ENCODE results near the gene LPIN1.
A peak's percentile ranks its signal among the peaks of the same experiment; 100 is the strongest.

LPIN1 gene, protein sequence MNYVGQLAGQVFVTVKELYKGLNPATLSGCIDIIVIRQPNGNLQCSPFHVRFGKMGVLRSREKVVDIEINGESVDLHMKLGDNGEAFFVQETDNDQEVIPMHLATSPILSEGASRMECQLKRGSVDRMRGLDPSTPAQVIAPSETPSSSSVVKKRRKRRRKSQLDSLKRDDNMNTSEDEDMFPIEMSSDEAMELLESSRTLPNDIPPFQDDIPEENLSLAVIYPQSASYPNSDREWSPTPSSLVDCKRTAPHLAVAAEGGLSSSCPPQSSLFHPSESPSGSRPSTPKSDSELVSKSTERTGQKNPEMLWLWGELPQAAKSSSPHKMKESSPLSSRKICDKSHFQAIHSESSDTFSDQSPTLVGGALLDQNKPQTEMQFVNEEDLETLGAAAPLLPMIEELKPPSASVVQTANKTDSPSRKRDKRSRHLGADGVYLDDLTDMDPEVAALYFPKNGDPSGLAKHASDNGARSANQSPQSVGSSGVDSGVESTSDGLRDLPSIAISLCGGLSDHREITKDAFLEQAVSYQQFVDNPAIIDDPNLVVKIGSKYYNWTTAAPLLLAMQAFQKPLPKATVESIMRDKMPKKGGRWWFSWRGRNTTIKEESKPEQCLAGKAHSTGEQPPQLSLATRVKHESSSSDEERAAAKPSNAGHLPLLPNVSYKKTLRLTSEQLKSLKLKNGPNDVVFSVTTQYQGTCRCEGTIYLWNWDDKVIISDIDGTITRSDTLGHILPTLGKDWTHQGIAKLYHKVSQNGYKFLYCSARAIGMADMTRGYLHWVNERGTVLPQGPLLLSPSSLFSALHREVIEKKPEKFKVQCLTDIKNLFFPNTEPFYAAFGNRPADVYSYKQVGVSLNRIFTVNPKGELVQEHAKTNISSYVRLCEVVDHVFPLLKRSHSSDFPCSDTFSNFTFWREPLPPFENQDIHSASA

DNA sequence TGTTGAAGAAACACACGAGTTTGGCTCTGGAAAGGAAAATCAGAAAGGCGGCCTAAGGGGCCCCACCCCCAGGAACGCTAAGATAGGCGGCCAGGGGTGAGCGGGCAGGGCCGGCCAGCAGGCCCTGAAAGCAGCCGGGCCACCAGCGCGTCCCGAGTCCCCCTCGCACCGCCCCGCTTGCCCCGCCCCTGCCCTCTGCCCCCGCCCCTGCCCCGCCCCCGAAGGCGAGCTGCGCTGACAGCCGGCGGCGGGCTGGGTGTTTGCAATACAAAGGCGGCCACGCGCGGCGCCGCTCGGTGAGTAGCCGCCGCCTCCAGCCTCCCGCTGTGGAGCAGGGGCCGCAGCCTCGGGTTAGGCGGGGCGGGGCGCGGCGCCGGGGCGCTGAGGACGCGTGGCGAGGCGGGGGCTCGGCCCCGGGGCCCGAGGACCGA, at the start of gene LPIN1:
Gene LPIN1, plus strand, starts transcription at position 257 of the 431 bp plus-strand sequence. CDS start 18,910 bp downstream, outside the sequence.
- DNase-seq (ENCODE audit: low read depth in 3 of 3) = peak; percentile 77 to 84 (median 78)

DNA sequence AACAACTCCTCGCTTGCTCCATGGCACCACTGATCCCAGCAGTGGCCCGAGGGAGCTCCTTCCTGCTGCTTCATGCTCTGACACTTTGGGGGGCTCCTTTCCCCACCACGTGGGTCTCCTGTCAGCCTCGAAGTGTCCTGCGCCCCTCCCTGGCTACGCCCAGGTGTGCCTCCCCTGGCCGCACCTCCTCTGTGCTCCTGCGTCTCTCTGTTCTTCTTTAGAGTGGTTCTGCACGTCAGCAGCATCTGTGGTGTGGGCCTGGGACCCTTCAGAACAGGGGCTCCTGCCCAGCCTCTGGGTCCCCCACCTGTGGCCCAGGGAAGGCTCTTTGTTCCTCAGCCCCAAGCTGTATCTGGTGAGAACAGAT, 49.7 kb upstream of the LPIN1 start:
- DNase-seq (ENCODE audit: low read depth in 3 of 3) = no peak

DNA sequence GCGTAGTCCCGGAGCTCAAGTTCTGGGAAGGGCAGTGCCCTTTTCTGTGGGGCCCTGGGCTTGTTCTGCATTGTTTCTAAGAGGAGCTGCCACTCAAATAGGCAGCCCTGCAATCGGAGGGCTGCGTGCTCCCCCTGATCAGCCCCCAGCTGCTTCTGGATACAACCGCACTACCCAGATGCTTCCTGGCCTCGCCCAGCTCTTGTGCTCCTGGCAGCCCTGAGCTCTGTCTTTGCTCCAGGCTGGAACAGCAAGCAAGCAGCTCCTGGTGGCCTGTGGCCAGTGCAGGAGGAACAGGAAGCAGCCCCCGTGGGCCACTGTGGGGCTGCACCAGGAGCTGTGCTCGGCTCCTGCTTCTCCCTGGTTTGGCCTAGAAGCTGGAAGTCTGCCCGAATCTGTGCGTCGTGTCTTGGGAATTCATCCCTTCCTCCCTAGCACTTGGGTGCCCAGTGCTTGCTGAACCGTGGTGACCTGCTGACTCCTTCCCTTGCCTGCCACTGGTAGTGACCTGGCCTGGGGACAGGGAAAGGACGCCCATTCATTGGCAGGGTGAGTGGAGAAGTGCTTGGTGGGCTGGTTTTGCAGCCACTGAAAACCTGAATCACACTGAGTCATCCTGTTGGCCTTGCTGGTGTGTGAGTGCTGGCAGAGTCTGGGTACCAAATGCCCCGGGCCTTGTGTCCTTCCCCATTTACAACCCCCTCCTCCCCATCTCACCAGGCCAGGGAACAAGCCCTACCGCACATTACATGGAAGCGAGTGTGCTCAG, 49.1 kb upstream of the LPIN1 start:
- DNase-seq (ENCODE audit: low read depth in 3 of 3) = no peak

DNA sequence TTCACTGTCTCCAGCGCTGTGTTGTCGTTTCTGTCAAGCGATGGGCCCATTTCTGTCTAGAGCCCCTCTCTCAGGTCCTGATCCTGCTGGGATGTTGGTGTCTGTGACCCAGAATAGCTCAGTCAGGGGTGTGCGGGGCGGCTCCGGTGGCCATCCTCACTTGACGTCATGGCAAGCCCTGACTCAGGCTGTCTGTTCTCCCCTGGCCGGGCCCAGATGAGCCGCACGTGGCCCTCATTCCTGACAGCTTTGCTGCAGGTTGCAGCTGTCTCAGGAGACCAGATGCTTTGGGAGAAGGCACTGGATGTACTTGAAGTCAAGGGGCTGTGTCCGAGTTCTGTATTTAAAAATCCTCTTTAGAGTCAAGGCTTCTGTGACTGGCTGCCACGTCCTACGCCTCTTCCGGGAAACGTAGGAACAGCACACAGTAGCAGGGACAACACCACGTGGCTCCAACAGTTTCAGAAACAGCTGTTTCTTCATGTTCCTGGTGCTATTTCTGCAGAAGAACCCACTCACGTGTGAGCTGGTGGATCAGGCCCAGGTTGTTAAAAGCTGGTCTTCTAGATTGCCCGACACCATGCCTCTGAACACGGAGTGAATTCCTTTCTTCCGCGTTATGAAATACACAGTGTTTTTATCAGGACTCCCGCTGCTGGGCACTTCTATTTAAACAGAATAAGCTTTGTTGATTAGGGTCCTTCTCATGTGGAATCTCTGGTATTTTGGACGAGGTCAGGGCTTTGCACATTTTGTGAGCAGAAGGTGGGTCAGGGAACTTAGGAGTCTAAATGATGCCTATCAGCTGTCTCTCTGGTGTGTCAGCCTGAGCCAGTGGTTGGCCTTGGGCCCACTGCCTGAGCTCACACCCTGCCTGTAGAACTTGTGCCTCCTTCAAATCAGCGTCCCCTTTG, 48.2 kb upstream of the LPIN1 start:
- DNase-seq (ENCODE audit: low read depth in 3 of 3) = no peak

DNA sequence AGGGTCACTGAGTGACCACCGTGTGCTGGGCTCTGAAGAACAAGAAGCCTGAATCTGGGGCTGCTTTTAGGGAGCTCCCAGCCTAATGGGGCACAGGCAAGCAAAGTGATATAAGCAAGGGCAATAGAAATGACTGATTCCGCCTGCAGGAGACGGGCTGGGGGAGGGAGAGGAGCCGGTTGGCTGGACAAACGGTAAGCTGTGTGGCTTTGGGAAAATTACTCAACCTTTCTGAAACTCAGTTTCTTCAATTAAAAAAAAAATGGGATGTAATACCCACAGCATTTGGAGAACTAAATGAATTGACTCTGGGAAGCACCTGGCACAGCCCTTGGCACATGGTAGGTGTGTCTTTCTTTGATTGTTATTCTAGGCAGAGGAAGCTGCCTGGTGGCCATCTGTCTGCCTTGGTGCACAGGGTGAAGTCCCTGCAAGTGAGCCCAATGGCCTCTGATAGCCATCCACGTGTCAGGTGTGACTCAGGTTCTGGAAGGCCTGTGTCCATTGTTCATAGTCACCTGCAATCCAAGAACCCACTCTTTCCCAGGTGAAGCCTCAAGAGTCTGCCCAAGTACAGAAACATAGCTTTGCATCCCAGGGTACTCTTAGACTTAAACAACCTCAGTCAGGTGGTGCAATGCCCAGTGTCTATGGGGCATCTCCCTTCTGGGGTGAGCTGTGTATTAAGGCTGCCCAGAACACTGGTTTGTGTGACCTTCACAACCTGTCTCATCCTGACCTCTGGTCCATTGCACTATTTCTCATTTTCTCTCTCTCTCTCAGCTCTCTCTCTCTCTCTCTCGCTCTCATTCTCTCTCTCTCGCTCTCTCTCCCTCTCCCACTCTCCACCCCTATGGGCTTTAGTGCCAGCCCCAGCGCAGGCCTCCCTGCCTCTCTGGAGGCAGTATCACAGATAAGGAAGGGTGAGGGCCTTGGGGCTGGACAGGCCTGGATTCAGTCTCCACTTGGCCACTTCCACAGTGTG, 46.5 kb upstream of the LPIN1 start:
- no peak for DNase-seq (ENCODE audit: low read depth in 3 of 3)

DNA sequence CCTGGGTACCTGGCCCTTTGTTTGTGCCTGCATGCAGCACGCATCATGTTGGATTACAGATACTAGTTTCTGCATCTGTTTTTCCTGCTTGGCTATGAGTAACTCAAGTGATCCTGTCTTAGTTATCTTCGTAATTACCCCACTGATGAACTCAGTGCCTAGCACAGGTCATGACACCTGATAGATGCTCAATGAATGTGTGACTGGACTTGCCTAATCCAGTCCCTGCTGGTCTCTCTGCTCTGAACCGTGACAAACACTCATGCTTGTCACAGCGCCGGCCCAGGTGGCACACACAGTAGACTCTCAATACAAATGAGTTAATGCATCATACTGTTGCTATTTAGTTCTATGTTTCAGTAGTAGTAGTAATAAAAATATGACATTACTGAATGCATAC, 45.2 kb upstream of the LPIN1 start:
- DNase-seq (ENCODE audit: low read depth in 3 of 3) = no peak

DNA sequence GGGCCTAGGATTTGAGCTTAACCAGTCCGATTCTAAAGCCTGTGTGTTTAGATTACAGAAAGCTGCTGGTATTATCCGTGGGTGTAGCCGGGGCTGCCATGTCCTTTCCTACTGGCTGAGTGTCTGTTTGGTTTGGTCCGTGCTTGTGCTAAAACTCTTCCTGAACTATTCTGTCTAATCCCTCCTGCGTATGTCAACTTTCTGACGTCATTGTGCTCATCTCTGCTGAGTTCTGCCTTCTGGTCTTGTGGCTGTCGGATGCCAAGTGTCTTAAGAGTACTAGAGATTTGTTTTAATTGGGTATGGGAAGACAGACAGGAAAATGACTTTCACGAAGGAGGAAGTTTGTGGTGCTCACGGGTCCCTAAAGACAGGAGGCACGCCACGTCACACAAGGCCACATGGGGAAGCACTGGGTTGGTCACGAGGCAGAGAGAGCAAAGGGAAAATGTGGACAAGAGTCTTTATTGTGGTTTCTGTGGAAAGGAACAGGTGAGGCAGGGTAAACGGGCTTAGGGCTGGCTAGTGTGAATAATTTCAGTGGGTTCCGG, 44.6 kb upstream of the LPIN1 start:
- DNase-seq (ENCODE audit: low read depth in 3 of 3) = no peak

DNA sequence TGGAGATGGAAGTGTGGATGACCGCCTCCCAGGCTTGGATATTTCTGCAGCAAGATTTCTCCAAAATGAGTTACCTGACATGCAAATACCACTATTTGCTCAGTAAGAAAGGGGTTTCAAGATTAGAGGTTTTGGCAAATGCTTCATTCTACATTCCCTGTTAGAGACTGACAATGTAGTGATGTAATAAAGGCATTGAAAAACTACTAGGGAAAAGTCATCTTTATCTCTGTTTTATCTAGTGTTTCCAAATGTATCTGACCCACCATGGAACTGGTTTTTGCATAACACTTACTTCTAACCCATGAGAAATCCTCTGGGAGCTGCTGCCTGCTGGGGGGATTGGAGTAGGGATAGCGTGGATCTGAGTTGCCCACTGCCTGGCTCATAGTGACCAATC, 43.5 kb upstream of the LPIN1 start:
- DNase-seq (ENCODE audit: low read depth in 3 of 3) = no peak

DNA sequence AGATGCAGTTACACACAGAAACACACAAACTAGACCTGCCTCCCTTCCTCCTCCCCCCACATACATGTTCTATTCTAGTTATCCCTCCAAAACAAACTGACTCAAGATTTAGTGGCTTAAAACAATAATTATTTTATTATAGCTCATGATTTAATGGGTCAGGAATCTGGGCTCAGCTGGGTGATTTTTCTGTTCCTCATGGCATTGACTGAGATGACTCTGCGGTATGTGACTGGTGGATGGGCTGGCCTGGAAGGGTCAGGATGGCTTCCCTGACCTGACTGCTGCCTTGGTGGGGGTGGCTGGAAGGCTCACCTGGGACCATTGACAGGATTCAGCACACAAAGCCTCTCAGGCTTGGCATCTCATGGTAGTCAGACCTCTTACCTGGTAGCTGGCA, 42.7 kb upstream of the LPIN1 start:
- no peak for DNase-seq (ENCODE audit: low read depth in 3 of 3)

DNA sequence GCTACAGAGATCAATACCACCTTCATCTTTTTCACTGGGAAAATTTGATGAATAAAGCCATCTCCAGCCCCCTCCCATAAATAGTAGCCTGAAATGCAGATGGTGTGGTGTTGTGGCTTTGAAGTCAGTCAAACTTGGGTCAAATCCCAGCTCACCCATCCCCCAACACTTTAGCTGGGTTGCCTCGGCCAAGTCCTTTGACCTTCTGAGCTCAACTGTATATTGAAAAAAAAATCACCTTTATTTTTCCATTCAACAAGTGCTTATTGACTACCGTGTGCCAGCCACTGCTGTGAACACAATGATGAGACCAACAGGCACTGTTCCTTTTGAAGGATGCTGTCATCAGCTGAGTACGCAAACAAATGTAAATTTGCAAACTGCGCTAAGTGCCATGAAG, 41.4 kb upstream of the LPIN1 start:
- DNase-seq (ENCODE audit: low read depth in 3 of 3) = no peak

DNA sequence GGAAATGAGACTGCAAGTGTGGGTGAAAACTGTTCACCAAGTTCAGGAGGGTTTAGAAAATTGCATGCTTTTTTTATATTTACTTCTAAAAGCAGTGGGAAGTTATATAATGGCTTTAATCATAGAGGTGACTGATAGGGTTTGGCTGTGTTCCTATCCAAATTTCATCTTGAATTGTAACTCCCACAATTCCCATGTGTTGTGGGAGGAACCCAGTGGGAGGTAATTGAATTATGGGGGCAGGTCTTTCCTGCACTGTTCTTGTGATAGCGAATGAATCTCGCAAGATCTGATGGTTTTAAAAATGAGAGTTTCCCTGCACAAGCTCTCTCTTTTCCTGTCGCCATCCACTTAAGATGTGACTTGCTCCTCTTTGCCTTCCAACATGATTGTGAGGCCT, 40.7 kb upstream of the LPIN1 start:
- no peak for DNase-seq (ENCODE audit: low read depth in 3 of 3)

DNA sequence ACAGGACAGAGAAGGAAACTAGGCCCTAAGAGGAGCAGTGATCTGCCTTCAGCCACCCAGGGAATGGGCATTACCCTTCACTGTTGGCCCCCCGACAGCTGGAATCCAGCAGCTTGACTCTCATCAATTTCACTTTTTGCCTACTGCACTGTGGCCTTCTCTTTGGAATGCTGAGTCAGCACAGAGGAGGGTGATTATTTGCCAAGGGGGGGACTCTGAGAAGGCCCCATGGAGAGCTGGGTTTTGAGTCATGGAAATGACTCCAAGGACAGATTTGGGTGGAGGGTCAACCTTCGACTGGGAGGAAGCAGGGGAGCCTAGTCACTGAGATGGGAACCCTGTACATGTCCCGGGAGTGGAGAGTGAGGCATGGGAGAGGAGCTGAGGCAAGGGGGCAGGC, 38.3 kb upstream of the LPIN1 start:
- DNase-seq (ENCODE audit: low read depth in 3 of 3) = no peak

DNA sequence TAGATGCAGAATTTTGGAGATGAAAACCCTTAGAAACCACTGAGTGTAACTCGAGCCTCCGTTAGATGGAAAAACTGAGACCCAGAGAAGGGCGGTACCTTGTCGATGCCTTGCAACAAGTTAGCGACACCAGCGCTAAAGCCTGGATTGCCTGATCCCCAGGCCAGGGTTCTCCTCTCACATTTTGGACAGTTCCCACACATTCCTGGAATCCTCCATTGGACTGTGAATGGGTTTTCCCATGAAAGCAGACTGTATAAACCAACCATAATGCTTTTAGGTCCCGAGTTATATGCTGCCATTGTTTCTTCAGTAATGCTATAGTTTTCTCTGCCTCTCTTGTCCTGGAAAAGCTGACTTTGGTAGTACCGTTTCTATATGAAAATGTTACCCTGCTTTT, 37.1 kb upstream of the LPIN1 start:
- DNase-seq (ENCODE audit: low read depth in 3 of 3) = no peak

DNA sequence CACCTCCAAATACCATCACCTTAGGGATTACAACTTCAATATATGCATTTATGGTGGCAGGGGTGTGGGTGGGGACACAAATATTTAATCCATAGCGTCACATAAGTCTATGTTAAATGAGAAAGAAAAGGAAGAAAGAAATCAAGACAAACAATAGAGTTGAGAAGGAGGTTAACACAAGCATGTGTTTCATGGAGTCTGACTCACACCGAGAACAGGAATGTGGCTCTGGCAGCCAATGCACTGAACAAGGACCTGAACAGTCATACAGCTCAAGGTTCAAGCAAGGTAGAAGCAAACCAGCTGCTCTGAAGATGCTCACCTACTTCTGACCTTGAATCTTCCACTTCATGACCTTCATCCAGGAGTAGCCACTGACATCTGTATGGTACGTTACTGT, 36.2 kb upstream of the LPIN1 start:
- DNase-seq (ENCODE audit: low read depth in 3 of 3) = no peak

DNA sequence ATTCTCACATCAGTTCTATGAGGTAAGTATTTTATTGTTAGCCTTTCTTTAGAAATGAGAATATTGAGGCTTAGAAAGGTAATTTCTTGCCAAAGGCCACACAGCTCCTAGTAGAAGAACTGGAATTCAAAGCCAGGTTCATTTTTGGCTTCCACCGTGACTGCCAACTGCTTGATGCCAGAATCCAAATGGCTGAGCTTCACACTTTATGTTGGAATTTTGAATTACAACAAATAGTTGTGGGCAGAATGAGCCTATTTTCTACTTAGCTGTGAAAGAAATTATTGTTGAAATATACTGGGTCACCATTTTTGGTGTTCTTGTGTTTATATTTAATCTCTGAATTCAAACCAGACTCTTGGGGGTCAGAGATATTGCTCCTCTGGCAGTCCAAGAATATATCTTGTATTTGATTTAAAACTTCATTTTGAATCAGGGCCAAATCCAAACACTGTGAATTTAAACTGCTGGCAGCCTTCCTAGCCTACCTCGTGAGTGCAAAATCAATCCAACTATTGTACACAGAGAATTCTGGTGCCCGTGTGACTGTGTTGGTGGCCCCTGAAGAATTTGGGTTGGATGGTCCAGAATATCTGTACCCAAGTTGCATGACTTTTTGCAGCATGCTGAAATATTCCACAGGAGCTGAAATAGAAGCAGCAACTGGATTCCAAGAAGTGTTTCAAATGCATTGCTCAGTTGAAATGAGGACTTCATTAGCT, 35.6 kb upstream of the LPIN1 start:
- no peak for DNase-seq (ENCODE audit: low read depth in 3 of 3)

DNA sequence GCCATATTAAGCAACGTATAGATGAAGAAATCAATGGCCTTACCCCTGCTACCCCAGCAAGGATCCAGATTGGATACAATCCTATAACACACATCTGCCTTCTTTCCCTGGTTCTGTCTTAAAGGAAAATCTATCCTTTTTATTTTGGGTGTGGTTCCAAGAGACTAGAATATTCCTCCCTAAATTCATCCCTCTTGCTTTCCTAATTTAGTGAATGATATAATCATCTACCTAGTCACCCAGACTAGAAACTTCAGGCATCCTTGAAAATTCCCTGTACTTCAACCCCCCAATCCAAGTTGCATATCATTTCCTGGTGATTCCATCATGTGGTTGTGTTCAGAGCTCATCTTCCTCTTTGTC, 35.1 kb upstream of the LPIN1 start:
- DNase-seq (ENCODE audit: low read depth in 3 of 3) = no peak

DNA sequence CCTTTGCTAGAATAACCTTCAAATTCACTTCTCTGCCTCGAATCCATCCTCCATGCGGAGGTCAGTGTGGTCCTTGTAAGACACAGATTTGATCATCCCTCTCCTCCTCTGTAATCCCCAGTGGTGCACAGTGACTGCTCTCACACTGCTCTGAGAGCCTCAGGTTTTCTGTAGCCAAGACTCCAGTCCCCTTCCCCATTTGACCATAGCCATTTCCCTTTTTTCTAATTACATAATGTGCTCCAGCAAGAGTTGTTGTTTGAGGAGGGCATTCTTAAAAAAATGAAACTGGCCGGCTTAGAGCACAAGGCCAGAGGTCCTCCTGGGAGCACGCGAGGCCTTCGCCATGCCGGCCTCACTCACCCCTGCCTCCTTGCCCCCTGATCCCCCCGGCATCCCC, 34.7 kb upstream of the LPIN1 start:
- DNase-seq (ENCODE audit: low read depth in 3 of 3) = no peak

DNA sequence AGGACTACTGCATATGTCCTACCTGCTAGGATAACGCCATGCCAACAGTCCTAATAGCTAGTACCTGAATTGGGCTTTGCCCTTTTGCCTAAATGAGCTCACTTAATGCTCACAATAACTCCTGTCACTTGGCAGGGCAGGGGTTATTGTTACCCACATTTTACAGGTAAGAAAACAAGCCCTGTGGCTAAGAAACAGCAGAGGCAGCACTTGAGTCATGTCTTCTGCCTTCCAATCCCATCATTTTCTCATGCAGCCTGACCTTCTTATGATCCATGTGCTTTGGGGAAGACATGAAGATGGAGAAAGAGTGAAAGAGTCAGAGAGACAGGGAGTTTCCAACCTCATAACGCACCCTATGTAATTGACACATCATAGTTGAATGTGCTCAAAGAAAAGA, 33.6 kb upstream of the LPIN1 start:
- DNase-seq (ENCODE audit: low read depth in 3 of 3) = no peak

DNA sequence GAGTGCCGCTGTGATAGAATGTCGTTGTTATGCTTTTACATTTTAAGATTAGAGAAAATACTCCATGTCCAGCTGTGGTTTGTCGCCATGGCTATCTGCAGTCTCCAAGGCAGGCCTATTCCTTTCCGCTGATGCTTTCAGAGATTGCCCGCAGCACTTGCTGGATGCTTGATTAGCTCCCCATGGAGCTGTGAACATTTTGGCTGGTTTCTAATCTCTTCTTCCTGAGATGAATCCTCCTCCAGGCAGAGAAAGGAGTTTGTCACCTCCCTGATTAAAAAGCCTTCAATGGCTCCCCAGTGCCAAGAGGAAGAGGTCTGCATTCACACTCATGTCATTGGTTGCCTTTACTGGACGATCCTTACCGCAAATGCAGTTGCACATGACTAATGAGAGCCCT, 32.6 kb upstream of the LPIN1 start:
- no peak for DNase-seq (ENCODE audit: low read depth in 3 of 3)

Data from stimulated activated CD4-positive, alpha-beta T cell treated with anti-CD3 and anti-CD28 coated beads, TNF-alpha, amount 100 ng/mL, for 24 hours (primary cell).